Vagina (tissue), 2 donors: ENCODE results near the gene DKK3. TPM values are rescaled to one million over a fixed set of nuclear protein-coding genes. Genes with fewer than 3 reads are reported as not detected.

Experiments used
- DNase-seq, 2 donors: peaks; one replicate each; pipeline ENCODE4 v3.0.0-alpha.2; 2017; ENCODE audit errors: extremely low spot score in 2 of 2
- H3K27ac ChIP-seq: fragments of 200-600 bp; sonication (generic); one replicate; pipeline ENCODE4 v1.5.1; 2019
- H3K27me3 ChIP-seq: fragments of 200-600 bp; sonication (generic); one replicate; pipeline ENCODE4 v1.5.1; 2019
- H3K36me3 ChIP-seq, 2 donors: fragments of 200-600 bp; sonication (generic); one replicate each; pipeline ENCODE4 v1.5.1; 2017 to 2019
- H3K4me1 ChIP-seq: fragments of 200-600 bp; sonication (generic); one replicate; pipeline ENCODE4 v1.5.1; 2019
- H3K4me3 ChIP-seq, 2 donors: fragments of 200-600 bp; sonication (generic); 1 replicate in 1 of 2; 2 replicates in 1 of 2; pipeline ENCODE4 v1.5.1; 2016 to 2019
- H3K9me3 ChIP-seq: fragments of 200-600 bp; sonication (generic); one replicate; pipeline ENCODE4 v1.5.1; 2019
- POLR2A ChIP-seq, 2 donors: fragments of 450-650 bp; IDR thresholded peaks; one replicate each; pipeline ENCODE4 v1.6.1; 2017; ENCODE audit warnings: antibody characterized with exemption in 2 of 2, mild to moderate bottlenecking in 2 of 2, moderate library complexity in 2 of 2
- POLR2AphosphoS5 ChIP-seq, 2 donors: sonication (generic); formaldehyde crosslinking; IDR thresholded peaks; one replicate each; pipeline ENCODE4 v1.9.0; 2017; ENCODE audit warnings: antibody characterized with exemption in 2 of 2, mild to moderate bottlenecking in 2 of 2, low read depth in 1 of 2; ENCODE audit not compliant: insufficient read depth in 1 of 2
- intact Hi-C: fragments of 100-400 bp; cut with DNase I; formaldehyde crosslinking; loops from one replicate; pipeline ENCODE4 v1.15.1; 2023
- total RNA-seq: library from RNA; depleted of rRNA; stranded (reverse); fragments of >200 nt; gene quantifications from one replicate; pipeline ENCODE4 v1.2.3, GENCODE V29; 2016
- TF ChIP-seq, protein P1 (sequence below), 3 experiments: fragments of 450-650 bp in 2 of 3; fragments of 200-600 bp in 1 of 3; sonication (generic) in 1 of 3; IDR thresholded peaks; one replicate each; pipeline ENCODE4 v1.5.1; 2017 to 2019; ENCODE audit warnings: antibody characterized with exemption in 3 of 3, mild to moderate bottlenecking in 2 of 3, moderate library complexity in 2 of 3

DKK3 gene
- total RNA-seq, 1 donor from 2014 or later, result 110 TPM

DNA sequence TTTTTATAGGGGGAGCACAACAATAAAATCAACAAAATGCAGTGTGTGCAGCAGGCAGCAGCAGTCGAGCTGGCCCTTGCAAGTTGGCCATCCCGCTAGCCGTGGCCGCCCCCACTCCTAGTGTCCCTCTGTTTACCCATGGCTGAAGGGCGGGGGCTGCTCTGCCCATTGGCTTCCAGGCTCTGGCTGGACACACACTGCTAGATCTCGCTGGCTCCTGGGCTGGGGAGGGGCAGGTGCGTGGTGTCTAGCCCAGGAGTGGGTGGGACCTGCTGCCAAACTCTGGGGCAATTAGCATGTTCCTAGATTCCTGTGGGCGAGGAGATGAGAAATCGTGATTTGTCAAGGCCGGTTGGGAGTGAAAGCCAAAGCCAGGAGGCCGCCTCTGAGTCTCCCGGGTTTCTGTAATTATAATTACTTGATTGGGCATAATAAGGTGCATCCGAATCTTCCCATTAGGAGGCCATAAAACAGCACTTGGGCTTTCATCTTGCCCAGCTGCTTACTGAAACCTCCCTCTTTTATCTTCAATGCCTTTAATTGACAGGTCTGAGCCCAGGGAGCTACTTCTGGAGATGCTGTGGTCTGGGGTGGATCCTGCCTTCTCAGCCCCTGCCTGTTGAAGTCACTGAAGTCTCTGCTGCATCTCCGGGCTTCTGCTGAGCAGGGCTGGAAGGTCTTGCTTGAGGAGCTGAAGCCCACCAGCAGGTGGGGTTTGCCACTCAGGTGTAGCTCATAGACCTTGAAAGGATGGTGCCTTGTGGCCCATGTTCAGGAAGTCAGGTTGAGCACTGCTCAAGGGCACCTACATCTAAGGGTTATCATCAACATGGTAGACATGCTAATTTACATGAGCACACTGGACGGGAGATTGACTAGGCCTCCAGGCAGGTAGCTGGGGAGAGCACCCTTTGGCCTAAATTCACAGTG is 44.5 kb upstream of the DKK3 start:
- Histone ChIP-seq H3K4me3 (no peak overlapping the region), H3K27ac (peak overlapping the region; percentile 44), H3K9me3 (no peaks in the 10 kb centered on the region), H3K4me1 (peaks cover 19% of the 10 kb centered on the region), H3K36me3 (no peaks in the 10 kb centered on the region), H3K27me3 (no peaks in the 10 kb centered on the region)
- TF ChIP-seq POLR2AphosphoS5 (IDR thresholded peaks at IDR 0.05; ENCODE audit: insufficient read depth in 1 of 2, low read depth in 1 of 2), result no peak
- TF ChIP-seq POLR2A (IDR thresholded peaks at IDR 0.05), result no peak
- TF ChIP-seq, protein P1, sequence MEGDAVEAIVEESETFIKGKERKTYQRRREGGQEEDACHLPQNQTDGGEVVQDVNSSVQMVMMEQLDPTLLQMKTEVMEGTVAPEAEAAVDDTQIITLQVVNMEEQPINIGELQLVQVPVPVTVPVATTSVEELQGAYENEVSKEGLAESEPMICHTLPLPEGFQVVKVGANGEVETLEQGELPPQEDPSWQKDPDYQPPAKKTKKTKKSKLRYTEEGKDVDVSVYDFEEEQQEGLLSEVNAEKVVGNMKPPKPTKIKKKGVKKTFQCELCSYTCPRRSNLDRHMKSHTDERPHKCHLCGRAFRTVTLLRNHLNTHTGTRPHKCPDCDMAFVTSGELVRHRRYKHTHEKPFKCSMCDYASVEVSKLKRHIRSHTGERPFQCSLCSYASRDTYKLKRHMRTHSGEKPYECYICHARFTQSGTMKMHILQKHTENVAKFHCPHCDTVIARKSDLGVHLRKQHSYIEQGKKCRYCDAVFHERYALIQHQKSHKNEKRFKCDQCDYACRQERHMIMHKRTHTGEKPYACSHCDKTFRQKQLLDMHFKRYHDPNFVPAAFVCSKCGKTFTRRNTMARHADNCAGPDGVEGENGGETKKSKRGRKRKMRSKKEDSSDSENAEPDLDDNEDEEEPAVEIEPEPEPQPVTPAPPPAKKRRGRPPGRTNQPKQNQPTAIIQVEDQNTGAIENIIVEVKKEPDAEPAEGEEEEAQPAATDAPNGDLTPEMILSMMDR (IDR thresholded peaks at IDR 0.05), result no peak
- DNase-seq, result peak; percentile 72 to 83
- intact Hi-C loops, result loop anchor here (10.0 kb wide), 1 partner anchor 192 kb away; no protein-coding TSS in a partner anchor

DNA sequence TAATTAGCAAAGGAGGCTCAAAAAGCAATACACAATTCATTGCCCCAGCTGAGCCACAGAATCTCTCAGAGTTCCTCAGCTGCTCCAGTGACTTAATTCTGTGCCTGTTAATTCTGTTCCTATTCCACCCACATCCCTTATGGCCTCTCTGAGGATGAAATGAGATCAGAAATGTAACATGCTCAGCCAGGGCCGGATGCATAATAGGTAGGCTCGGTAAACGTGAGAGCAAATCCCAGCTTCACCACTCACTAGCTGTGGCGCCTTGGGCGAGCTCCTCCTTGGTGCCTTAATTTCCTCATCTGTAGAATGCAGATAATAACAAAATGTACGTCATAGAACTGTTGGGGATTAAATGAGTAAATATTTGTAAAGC is 42.8 kb upstream of the DKK3 start:
- Histone ChIP-seq H3K27me3 (no peaks in the 10 kb centered on the region), H3K9me3 (no peaks in the 10 kb centered on the region), H3K36me3 (no peaks in the 10 kb centered on the region), H3K4me3 (no peak overlapping the region), H3K27ac (peak overlapping the region; percentile 66), H3K4me1 (peaks cover 19% of the 10 kb centered on the region)
- peak in 1 of 2 donors; percentile 79 for DNase-seq
- intact Hi-C loops, result loop anchor here (10.0 kb wide), 1 partner anchor 194 kb away; no protein-coding TSS in a partner anchor
- TF ChIP-seq POLR2A (IDR thresholded peaks at IDR 0.05) (no peak), POLR2AphosphoS5 (IDR thresholded peaks at IDR 0.05; ENCODE audit: insufficient read depth in 1 of 2, low read depth in 1 of 2) (no peak)
- TF ChIP-seq, protein P1 (IDR thresholded peaks at IDR 0.05), result no peak

DNA sequence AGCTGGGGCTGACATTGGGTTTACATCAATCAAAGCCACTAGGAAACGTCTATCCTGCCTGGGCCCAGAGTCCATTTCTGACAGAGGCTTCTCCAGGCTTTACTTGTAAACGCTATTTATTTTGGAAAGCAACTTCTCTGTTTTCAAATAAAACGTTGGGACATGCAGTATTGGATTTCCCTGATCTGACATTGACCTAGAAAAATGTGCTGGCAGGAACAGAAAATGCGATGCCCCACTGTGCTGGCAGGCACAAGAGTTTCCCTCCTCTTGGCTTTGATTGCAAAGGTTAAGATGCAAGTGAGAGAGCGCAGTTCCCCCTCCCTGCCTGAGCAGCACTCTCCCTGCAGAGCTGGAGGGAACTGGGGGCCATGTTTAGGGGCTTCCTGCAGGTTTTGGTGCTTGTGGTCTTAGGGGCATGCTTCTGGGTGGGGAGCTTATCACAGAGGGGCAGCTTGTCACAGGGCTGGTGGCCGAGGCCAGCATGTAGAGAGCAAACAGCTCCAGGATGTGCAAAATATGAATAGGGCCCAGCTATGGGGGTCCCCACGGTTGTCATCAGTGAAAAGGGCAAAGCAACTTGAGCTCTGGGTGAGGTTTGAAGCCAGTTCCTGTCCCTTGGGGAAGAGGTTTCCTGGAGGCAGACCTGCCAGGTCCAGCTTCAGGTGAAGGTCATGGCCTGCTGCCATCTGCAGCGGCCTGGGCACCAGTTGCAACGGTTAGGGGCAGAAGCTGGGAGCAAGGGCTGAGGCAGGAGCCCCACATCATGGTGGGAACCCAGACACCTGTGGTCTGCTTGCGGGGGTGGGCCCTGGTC is 42.3 kb upstream of the DKK3 start:
- no peak for TF ChIP-seq POLR2AphosphoS5 (IDR thresholded peaks at IDR 0.05; ENCODE audit: insufficient read depth in 1 of 2, low read depth in 1 of 2)
- TF ChIP-seq POLR2A (IDR thresholded peaks at IDR 0.05), result no peak
- TF ChIP-seq, protein P1 (IDR thresholded peaks at IDR 0.05), result no peak
- peak in 1 of 2 donors; percentile 85 for DNase-seq
- H3K36me3 ChIP-seq, result no peaks in the 10 kb centered on the region
- H3K27me3 ChIP-seq, result no peaks in the 10 kb centered on the region
- intact Hi-C loops, result loop anchor here (10.0 kb wide), 1 partner anchor 194 kb away; no protein-coding TSS in a partner anchor
- H3K27ac ChIP-seq, result peak overlapping the region; percentile 66
- peaks cover 19% of the 10 kb centered on the region for H3K4me1 ChIP-seq
- no peak overlapping the region for H3K4me3 ChIP-seq
- H3K9me3 ChIP-seq, result no peaks in the 10 kb centered on the region

DNA sequence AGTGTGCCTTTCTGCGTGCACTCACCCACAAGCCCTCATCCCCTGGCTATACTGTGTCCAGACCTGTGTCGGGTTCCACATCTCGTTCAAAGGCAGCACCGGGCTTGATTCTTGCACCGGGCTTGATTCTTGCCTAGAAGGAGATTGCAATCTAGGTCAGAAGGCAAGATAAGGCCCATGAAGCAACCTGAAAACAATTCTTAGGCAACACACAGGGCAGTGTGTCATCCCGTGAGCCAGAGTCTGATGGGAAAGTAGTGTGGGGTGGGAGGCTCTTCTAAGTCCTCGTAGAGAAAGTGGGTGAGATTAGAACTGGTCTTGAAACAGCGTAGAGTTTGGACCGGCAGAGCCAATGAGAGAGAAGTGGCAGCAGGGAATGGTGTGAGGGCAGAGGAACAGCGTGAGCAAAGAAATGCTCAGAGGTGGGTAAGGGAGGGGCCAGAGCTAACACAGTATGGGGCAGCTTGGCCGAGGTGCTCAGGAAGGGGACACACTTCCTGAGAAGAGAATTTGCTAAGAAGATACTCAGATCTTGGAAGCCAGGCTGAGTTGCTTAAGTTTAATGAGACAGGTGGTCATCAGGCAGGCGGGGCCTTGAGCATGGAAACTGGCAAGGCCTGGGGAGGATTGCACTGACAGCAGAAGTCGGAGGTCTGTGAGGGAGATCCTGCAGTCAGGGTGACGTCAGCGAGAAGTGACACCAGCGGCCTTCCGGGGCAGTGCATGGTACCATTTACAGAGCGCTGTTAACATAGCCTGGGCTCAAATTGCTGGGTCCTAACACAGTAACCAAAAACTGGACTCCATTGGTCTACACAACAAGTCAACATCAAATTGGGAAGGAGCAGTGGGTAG is 40.7 kb upstream of the DKK3 start:
- peak in 1 of 2 donors; percentile 83 for DNase-seq
- H3K27me3 ChIP-seq, result no peaks in the 10 kb centered on the region
- TF ChIP-seq, protein P1 (IDR thresholded peaks at IDR 0.05), result no peak
- intact Hi-C loops, result loop anchor here (5.0 to 10.0 kb wide), 3 partner anchors 74 to 252 kb away; no protein-coding TSS in a partner anchor
- peaks cover 26% of the 10 kb centered on the region for H3K4me1 ChIP-seq
- H3K36me3 ChIP-seq, result no peaks in the 10 kb centered on the region
- no peak overlapping the region for H3K4me3 ChIP-seq
- no peaks in the 10 kb centered on the region for H3K9me3 ChIP-seq
- peak overlapping the region; percentile 66 for H3K27ac ChIP-seq
